DND-41 (cell line): ENCODE data around the gene ARX.

Source experiments
- EZH2 ChIP-seq: IDR thresholded peaks from 3 replicates; pipeline ENCODE4 v1.6.1; 2012; ENCODE audit warnings: borderline replicate concordance, low read depth, mild to moderate bottlenecking, moderate library complexity, low read length, inconsistent platforms; ENCODE audit not compliant: severe bottlenecking
- TF ChIP-seq, protein P1 (sequence below): IDR thresholded peaks from 2 replicates; pipeline ENCODE4 v1.5.1; 2012; ENCODE audit warnings: borderline replicate concordance, low read length, moderate library complexity, mild to moderate bottlenecking; ENCODE audit not compliant: poor library complexity, severe bottlenecking; ENCODE audit errors: extremely low read depth

GRCh38 chrX:25005034-25005381 lies 10.8 kb downstream of the ARX start:
- TF ChIP-seq, protein P1, sequence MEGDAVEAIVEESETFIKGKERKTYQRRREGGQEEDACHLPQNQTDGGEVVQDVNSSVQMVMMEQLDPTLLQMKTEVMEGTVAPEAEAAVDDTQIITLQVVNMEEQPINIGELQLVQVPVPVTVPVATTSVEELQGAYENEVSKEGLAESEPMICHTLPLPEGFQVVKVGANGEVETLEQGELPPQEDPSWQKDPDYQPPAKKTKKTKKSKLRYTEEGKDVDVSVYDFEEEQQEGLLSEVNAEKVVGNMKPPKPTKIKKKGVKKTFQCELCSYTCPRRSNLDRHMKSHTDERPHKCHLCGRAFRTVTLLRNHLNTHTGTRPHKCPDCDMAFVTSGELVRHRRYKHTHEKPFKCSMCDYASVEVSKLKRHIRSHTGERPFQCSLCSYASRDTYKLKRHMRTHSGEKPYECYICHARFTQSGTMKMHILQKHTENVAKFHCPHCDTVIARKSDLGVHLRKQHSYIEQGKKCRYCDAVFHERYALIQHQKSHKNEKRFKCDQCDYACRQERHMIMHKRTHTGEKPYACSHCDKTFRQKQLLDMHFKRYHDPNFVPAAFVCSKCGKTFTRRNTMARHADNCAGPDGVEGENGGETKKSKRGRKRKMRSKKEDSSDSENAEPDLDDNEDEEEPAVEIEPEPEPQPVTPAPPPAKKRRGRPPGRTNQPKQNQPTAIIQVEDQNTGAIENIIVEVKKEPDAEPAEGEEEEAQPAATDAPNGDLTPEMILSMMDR = no peak
- no peak for TF ChIP-seq EZH2
